Spleen (tissue), 7 donors: ENCODE results near the gene FLVCR2.

ENCODE experiments used
- CTCF ChIP-seq, 11 experiments: fragments of 200-600 bp in 7 of 11; fragments of 450-650 bp in 4 of 11; sonication (generic) in 4 of 11; IDR thresholded peaks in 8 of 11; conservative IDR thresholded peaks in 3 of 11; 1 replicate in 7 of 11; 2 replicates in 4 of 11; pipeline versions ENCODE4 v1.4.0 to v1.8.0; 2016 to 2021; ENCODE audit warnings: antibody characterized with exemption in 11 of 11, inconsistent platforms in 4 of 11, mild to moderate bottlenecking in 1 of 11
- POLR2A ChIP-seq, 3 donors: fragments of 450-650 bp; IDR thresholded peaks; one replicate each; pipeline ENCODE4 v1.5.1; 2017; ENCODE audit warnings: antibody characterized with exemption in 3 of 3, mild to moderate bottlenecking in 1 of 3
- POLR2AphosphoS5 ChIP-seq, 3 donors: sonication (generic); formaldehyde crosslinking; IDR thresholded peaks; one replicate each; pipeline ENCODE4 v1.5.1; 2017; ENCODE audit warnings: antibody characterized with exemption in 3 of 3
- donor health status: DM: no; HTN: no; CAD: no; lungs with moderate emphysema.
- donor health status: DM: no; HTN: no; CAD: no.
- donor health status: DM: no; HTN: no; CAD: no.

GRCh38 chr14:75634848-75635247, 56.4 kb downstream of the FLVCR2 start:
- TF ChIP-seq POLR2A (IDR thresholded peaks at IDR 0.05) (no peak), CTCF (IDR thresholded peaks at IDR 0.05 in 8 of 11, conservative IDR thresholded peaks at IDR 0.05 in 3 of 11) (no peak), POLR2AphosphoS5 (IDR thresholded peaks at IDR 0.05) (no peak)
